ENCODE measurements around the gene POLE.

The POLE gene

DNA sequence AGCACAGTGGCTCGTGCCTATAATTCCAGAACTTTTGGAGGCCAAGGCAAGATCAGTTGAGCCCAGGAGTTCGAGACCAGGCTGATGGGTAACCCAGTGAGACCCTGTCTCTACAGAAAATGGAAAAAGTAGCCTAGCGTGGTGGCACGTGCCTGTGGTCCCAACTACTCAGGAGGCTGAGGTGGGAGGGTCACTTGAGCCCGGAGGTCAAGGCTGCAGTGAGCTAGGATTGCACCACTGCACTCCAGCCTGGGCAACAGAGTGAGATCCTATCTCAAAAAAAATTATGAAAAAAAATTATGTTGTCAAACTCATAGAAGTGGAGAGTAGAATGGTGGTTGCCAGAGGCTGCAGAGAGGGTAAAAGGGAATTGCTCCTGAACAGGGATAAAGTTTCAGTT lies 73.1 kb downstream of the POLE start:
- FAIRE-seq = no peak
- TF ChIP-seq POLR2A (IDR thresholded peaks at IDR 0.05; ENCODE audit: low read depth, low read length) = no peak
- DNase-seq (ENCODE audit: insufficient read length, low spot score) = no peak

GRCh38 chr12:132611620-132612019 lies 75.5 kb downstream of the POLE start:
- no peak for DNase-seq (ENCODE audit: insufficient read length, low spot score)
- no peak for TF ChIP-seq SPI1 (IDR thresholded peaks at IDR 0.05; ENCODE audit: low read depth, low read length)
- no peak for TF ChIP-seq PAX5 (IDR thresholded peaks at IDR 0.05; ENCODE audit: insufficient read depth, low read length, severe bottlenecking)
- no peak for TF ChIP-seq TAF1 (IDR thresholded peaks at IDR 0.05; ENCODE audit: low read depth, low read length)
- no peak for TF ChIP-seq POLR2AphosphoS5 (IDR thresholded peaks at IDR 0.05; ENCODE audit: low read depth, low read length)
- no peak for TF ChIP-seq POU2F2 (IDR thresholded peaks at IDR 0.05; ENCODE audit: low read depth, low read length)

DNA sequence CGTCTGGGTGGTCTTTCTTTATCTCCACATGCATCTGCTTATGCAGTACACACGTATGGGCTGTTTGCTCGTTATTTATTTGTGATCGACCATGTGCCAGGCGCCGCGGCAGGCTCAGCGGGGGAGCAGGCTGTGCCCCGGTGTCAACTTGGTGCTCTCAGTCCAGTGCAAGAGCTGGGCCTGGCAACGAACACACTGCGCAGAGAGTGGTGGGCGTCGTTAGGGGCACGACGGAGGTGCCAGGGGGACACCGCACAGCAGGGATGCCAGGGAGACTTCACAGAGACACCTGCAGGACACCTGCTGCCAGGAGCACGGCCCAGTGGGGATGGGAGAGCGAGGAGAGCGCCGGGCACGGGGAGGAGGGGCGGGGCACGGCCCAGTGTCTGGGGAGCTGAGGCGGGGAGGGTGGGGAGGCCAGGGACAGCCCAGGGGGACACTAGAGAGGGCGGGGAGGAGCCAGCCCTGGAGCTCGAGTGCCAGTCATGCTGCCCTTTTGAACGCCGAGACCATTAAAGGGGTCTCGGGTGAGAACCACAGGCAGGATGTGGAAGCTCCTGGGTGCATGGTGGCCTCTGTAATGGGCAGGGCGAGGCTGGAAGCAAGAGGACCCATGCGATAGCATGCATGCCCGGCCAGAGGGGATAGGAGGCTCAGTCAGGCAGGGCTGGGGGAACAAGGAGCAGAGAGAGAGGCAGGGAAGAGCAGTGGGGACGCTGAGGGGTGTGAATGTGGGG lies 76.1 kb downstream of the POLE start:
- no peak for DNase-seq (ENCODE audit: insufficient read length, low spot score)
- no peak for FAIRE-seq
- TF ChIP-seq TAF1 (IDR thresholded peaks at IDR 0.05; ENCODE audit: low read depth, low read length) (no peak), PAX5 (IDR thresholded peaks at IDR 0.05; ENCODE audit: insufficient read depth, low read length, severe bottlenecking) (no peak), POLR2AphosphoS5 (IDR thresholded peaks at IDR 0.05; ENCODE audit: low read depth, low read length) (no peak)

More at GRCh38 chr12:132611620-132612019, 75.5 kb downstream of the POLE start:
- no peak for FAIRE-seq

- DNase-seq (ENCODE audit: insufficient read length, low spot score) (no peak), FAIRE-seq (no peak)
- no peak for TF ChIP-seq PAX5 (IDR thresholded peaks at IDR 0.05; ENCODE audit: insufficient read depth, low read length, severe bottlenecking)
- no peak for TF ChIP-seq POLR2AphosphoS5 (IDR thresholded peaks at IDR 0.05; ENCODE audit: low read depth, low read length)
- no peak for TF ChIP-seq POU2F2 (IDR thresholded peaks at IDR 0.05; ENCODE audit: low read depth, low read length)
Observed at GRCh38 chr12:132610051-132610759, 76.9 kb downstream of the POLE start, which contains the start of gene LRCOL1. LRCOL1 (minus strand) TSS chr12:132610582; CDS start chr12:132606251, 4,331 bp downstream.

DNA sequence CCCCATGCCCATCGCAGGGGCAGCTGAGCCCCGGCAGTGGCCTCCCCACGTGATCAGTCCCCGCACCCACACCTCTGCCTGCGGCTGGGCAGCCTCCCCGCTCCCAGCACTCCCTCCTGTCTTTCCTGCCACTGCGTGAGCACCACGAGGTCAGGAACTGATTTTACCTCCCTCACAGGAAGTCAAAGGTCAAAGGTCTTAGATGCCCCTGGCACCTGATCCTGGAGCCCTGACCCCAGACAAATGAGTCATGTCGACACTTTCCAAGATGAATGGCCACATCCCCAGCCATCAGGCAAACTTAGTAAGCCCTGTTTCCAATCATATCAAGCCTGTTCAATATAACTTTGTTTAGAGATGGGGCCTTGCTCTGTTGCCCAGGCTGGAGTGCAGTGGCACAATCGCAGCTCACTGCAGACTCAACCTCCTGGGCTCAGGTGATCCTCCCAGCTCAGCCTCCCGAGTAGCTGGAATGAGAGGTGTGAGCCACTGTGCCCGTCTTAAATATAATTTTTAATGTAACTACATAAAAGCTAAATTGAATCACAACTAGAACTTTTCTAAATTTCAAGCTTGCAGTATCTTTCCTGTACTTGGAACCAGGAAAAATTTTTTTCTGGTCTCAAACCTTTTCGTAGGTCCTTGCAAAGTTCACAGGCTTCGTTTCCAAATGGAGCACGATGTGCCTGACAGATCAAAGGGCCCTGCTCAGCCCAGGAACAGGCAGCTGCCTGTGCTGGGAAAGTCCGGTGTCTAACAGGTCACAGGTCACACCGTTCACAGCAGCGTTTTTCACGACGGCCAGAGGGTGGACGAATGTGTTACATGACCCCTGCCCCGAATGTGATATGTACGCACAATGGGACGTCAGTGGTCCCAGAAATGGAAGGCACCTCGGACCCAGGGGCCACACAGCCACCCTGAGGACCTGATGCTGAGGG lies 78.6 kb downstream of the POLE start:
- DNase-seq (ENCODE audit: insufficient read length, low spot score) (no peak), FAIRE-seq (peak; percentile 43)
- TF ChIP-seq POU2F2 (IDR thresholded peaks at IDR 0.05; ENCODE audit: low read depth, low read length) = no peak
- no peak for TF ChIP-seq POLR2AphosphoS5 (IDR thresholded peaks at IDR 0.05; ENCODE audit: low read depth, low read length)
- no peak for TF ChIP-seq TAF1 (IDR thresholded peaks at IDR 0.05; ENCODE audit: low read depth, low read length)
- TF ChIP-seq POLR2A (IDR thresholded peaks at IDR 0.05; ENCODE audit: low read depth, low read length) = no peak
- no peak for TF ChIP-seq SPI1 (IDR thresholded peaks at IDR 0.05; ENCODE audit: low read depth, low read length)
- no peak for TF ChIP-seq PAX5 (IDR thresholded peaks at IDR 0.05; ENCODE audit: insufficient read depth, low read length, severe bottlenecking)

- FAIRE-seq (no peak), DNase-seq (ENCODE audit: insufficient read length, low spot score) (no peak)
- no peak for TF ChIP-seq POU2F2 (IDR thresholded peaks at IDR 0.05; ENCODE audit: low read depth, low read length)
Observed at GRCh38 chr12:132606927-132607326, 80.2 kb downstream of the POLE start.

DNA sequence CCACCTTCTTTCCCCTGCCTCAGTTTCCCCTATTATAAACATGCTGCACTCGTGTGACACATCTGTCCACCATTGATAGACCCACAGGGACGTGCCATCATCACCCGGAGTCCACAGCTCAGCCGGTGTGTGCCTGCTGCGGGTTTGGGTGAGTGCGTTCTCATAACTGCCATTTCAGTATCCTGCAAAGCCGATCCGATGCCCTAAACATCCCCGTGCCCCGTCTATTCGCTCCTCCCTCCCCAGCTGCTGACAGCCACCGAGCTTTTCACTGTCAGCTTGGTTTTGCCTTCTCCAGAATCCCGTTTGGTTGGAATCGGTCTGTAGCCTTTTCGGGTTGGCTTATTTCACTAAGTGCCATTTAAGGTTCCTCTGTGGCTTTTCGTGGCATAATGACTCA lies 80.7 kb downstream of the POLE start:
- TF ChIP-seq SPI1 (IDR thresholded peaks at IDR 0.05; ENCODE audit: low read depth, low read length) = no peak
- TF ChIP-seq POLR2AphosphoS5 (IDR thresholded peaks at IDR 0.05; ENCODE audit: low read depth, low read length) = no peak
- TF ChIP-seq TAF1 (IDR thresholded peaks at IDR 0.05; ENCODE audit: low read depth, low read length) = no peak
- TF ChIP-seq POLR2A (IDR thresholded peaks at IDR 0.05; ENCODE audit: low read depth, low read length) = no peak
- no peak for TF ChIP-seq PAX5 (IDR thresholded peaks at IDR 0.05; ENCODE audit: insufficient read depth, low read length, severe bottlenecking)
- TF ChIP-seq POU2F2 (IDR thresholded peaks at IDR 0.05; ENCODE audit: low read depth, low read length) = no peak
- no peak for DNase-seq (ENCODE audit: insufficient read length, low spot score)

DNA sequence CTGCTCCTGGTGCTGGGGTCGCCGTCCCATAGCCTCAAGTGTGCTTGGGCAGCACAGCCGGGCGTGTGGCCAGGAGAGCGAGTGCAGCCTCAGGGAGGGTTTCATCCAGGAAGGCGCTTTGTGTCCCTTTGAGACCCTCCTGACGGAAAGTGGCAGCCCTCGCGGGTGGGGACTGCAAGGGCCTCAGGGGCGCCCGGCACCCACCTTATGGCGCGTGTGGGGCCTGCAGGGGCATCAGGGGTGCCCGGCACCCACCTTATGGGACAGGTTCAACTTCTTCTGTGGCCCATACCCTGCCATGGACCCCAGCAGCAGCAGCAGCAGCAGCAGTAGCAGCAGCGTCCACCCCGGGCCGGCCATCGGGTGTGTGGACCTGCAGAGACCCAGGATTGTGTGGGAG lies 81.2 kb downstream of the POLE start:
- DNase-seq (ENCODE audit: insufficient read length, low spot score) (no peak), FAIRE-seq (no peak)
- no peak for TF ChIP-seq POU2F2 (IDR thresholded peaks at IDR 0.05; ENCODE audit: low read depth, low read length)
- TF ChIP-seq PAX5 (IDR thresholded peaks at IDR 0.05; ENCODE audit: insufficient read depth, low read length, severe bottlenecking) = no peak
- TF ChIP-seq POLR2A (IDR thresholded peaks at IDR 0.05; ENCODE audit: low read depth, low read length) = no peak
- TF ChIP-seq TAF1 (IDR thresholded peaks at IDR 0.05; ENCODE audit: low read depth, low read length) = no peak
- no peak for TF ChIP-seq SPI1 (IDR thresholded peaks at IDR 0.05; ENCODE audit: low read depth, low read length)
- no peak for TF ChIP-seq POLR2AphosphoS5 (IDR thresholded peaks at IDR 0.05; ENCODE audit: low read depth, low read length)

More for the DNA sequence above, 80.7 kb downstream of the POLE start:
- no peak for FAIRE-seq

DNA sequence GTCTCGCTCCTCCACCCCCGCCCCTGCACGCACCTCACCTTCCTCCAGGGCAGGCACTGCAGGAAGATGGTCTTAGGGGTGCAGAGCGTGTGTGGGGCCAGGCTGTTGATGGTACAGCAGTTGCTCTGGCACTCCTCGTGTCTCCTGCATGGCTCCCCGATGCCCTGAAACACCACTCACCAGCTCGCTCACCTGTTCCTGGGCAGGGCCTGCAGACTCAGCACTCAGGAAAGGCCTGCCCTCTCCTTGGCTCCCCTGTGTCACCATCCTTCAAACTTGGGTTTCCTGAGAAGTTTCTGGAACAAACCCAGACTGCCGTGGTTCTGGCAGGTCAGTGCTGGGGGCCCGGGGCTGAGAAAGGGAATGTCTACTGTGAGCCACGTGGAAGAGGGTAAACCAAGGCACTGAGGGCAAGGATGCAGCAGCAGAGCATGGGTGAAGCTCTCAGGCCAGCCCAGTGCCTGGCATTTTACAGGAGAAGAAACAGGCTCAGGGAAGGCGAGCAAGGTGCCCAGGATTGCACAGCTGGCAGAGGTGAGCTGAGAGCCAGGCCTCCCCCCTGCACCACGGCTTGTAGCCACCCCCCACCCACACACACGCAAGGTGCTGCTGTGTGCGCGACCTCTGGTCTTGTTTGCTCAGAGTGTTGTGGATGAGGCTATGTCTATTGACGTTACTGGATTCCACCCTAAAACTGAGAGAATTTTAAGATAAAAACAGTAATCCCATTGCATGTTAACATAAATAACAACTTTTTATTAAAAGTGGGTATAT lies 82.3 kb downstream of the POLE start:
- TF ChIP-seq TAF1 (IDR thresholded peaks at IDR 0.05; ENCODE audit: low read depth, low read length) (no peak), SPI1 (IDR thresholded peaks at IDR 0.05; ENCODE audit: low read depth, low read length) (no peak), POU2F2 (IDR thresholded peaks at IDR 0.05; ENCODE audit: low read depth, low read length) (no peak), PAX5 (IDR thresholded peaks at IDR 0.05; ENCODE audit: insufficient read depth, low read length, severe bottlenecking) (no peak)
- no peak for DNase-seq (ENCODE audit: insufficient read length, low spot score)
- FAIRE-seq = no peak

Measured in GM12891 (cell line).